GM12874 (cell line): ENCODE measurements around the gene KIF18A.

Experiments
- TF ChIP-seq, protein P1 (sequence below): IDR thresholded peaks from 2 replicates; pipeline ENCODE4 v1.5.1; 2011; ENCODE audit warnings: low read depth, mild to moderate bottlenecking, control low read depth, low read length, moderate library complexity; ENCODE audit not compliant: insufficient read depth

The KIF18A gene

DNA sequence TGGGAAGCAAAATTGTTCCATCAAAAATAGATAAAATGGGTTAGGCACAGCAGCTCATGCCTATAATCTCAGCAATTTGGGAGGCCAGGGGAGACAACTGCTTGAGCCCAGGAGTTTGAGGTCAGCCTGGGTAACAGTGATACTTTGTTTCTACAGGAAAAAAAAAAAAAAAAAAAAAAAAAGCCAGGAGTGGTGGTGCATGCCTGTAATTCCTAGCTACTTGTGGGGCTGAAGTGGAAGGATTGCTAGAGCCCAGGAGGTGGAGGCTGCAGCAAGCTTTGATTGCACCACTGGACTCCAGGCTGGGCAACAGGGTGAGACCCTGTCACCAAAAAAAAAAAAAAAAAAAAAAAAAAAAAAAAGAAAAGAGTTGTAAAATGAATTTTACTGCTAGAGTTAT is 49.6 kb downstream of the KIF18A start:
- TF ChIP-seq, protein P1, sequence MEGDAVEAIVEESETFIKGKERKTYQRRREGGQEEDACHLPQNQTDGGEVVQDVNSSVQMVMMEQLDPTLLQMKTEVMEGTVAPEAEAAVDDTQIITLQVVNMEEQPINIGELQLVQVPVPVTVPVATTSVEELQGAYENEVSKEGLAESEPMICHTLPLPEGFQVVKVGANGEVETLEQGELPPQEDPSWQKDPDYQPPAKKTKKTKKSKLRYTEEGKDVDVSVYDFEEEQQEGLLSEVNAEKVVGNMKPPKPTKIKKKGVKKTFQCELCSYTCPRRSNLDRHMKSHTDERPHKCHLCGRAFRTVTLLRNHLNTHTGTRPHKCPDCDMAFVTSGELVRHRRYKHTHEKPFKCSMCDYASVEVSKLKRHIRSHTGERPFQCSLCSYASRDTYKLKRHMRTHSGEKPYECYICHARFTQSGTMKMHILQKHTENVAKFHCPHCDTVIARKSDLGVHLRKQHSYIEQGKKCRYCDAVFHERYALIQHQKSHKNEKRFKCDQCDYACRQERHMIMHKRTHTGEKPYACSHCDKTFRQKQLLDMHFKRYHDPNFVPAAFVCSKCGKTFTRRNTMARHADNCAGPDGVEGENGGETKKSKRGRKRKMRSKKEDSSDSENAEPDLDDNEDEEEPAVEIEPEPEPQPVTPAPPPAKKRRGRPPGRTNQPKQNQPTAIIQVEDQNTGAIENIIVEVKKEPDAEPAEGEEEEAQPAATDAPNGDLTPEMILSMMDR, result no peak

DNA sequence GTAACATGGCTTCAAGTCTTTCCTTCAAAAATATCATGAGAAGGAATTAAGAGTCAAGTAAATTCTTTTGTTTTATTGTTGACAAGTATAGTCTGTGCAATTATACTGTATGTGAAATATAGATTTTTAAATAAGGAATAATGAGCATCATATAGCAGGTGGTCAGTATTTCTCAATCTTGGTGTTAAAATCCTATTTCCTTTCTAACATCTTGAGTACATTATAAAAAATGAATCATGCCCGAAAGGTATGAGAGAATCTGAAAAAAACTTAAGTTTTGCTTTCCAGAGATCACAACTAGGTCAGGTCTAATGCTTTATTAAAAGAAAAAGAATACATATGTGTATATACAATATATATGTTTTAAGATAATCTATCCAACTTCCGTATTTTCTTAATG is 53.1 kb downstream of the KIF18A start:
- TF ChIP-seq, protein P1, result no peak

DNA sequence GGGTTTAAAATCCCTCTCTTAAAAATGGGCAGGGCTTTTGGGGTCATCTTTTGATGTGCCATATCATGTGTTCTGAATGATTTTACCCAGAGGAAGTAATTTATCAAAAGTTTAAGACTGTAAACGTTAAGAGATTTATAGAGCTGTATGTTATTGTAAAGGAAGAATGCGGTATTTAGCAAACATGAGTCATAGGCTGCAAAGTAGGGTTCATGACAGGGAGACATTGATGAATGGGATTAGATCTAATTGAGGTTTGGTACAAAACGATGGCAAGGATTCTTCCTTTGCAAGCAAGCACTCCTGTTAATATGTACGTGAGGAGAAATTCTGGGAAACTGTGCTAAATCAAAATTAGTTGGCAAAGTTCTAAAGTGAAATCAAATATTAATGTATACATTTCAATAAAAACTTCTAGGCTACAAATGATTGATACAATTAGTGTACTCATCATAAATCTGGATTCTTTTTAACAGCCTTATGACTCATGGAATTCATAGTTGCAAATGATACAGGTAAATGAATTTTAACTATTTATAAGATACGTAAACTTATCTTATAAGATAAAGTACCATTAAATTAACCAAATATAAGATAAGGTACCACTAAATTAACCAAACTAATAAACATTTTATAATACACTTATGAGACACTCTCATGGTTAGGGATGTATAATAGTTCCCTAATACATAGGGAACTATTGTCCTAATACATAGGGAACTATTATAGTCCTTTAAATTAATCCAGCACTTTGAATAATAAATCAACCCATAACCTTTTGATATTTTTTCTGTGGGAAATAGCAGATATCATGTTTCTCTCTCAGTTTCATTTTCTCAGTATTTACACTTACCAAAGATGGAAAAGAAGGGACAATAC is 58.4 kb downstream of the KIF18A start:
- TF ChIP-seq, protein P1, result no peak

DNA sequence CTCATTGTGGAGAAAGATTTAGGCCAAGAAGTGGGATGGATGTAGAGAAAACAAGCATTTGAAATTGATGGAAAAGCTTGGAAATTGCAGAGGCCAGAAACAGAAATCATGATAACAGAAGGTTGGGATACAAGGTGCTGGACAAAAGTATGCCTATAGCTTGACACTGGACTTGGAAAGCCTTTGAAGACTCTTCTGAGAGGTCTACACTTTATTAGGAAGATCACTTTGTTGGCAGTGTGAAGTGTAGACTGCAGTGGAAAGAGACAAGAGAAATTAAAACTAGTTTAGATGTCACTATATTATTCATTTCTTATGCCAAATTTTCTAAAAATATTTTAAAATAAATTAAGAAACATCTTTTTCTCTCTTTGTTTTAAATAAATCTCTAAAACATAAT is 59.1 kb downstream of the KIF18A start:
- TF ChIP-seq, protein P1, result no peak

DNA sequence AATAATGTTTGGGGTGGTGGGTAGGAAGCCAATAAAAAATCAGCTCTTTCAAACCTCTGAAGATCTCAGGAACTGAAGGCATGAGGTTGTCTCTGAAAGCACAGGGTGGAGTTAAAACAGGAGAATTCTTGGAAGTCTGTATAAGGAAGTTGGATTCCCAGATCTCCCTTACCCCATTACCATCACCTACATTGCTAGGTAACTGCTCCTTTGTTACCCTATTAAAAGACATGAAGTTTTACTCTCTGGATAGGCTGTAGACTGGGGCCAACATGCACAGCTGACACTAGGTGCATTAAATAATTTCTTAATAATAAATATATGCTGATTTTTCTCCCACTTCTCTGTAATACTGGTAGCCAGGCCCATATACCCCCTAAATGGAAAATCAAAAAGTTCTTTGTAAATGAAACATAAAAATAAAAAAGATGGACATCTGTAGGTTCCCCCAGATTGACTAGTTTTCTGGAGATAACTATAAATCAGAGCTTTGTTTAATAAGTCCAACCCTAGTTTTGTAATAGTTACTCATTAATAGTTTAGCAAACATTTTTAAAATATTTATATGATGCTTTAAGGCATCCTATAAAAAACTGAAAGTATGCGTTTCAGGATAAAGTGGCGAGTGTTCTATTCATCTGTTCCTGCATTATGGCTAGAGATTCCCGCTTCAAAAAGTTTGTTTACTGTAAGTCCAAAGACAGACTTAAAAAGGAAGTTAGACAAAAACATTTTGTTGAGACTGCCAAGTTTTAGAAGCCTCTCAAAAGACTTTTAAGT is 63.8 kb downstream of the KIF18A start:
- TF ChIP-seq, protein P1, result no peak

DNA sequence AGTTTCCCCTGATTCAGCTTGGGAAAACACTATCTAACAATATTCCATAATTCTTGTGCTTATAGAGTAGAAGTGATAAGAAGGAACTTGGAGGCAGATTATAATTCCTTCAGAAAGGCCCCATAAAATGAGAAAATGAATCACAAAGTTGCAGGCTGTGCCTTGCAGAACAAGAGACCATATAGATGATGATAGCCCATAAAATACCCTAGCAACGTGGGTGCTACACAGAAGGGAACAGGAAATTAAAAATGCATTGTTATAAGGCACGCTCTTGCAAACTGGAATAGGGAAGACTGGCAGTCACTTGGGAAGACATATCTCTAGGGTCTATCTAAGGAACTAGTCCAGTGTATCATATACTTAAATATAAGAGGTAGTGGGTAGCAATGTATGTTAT is 67.6 kb downstream of the KIF18A start:
- TF ChIP-seq, protein P1, result no peak

DNA sequence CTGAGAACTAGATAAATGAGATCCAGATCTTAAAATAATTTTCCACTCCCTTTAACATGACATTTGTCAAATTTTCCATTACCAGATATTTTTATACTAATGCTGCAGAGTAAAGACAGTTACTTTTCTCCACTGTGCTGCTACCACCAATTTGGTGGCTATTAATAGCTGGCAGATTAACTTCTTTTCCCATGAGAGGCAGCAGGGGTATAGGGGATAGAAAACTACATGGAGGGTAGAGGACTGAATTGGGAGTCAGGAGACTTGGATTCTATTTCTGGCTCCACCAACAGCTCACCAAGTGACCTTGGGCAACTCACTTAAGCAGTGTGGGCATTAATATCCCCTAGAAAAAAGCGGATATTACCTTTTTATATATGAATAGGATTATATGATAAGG is 69.2 kb downstream of the KIF18A start:
- TF ChIP-seq, protein P1, result no peak
